AG09309 (cell line): Measurements from ENCODE around the gene LIN52.
A peak's percentile ranks its signal among the peaks of the same experiment; 100 is the strongest.

ENCODE experiments used
- DNase-seq: peaks from one replicate; pipeline ENCODE4 v3.0.0-alpha.2; 2010; ENCODE audit warnings: low read depth
- H3K4me3 ChIP-seq: 2 replicates; pipeline ENCODE4 v1.5.1; 2011; ENCODE audit warnings: mild to moderate bottlenecking, low read depth, low read length, moderate library complexity; ENCODE audit not compliant: control insufficient read depth
- CTCF ChIP-seq: IDR thresholded peaks from 2 replicates; pipeline ENCODE4 v1.5.1; 2011; ENCODE audit warnings: mild to moderate bottlenecking, low read depth, low read length, inconsistent platforms; ENCODE audit not compliant: insufficient read depth, control insufficient read depth; ENCODE audit errors: missing control alignments

LIN52 gene

GRCh38 chr14:74084277-74085046, at the start of gene LIN52, which contains the start of gene ALDH6A1:
Gene LIN52 (plus strand): TSS chr14:74084956. CDS start chr14:74084975, 19 bp downstream.
Gene ALDH6A1 (minus strand): TSS chr14:74084453. CDS start chr14:74084394, 59 bp downstream.
- no peak for TF ChIP-seq CTCF
- DNase-seq, result peak; percentile 100
- peak within 1 kb of the TSS; percentile 83 for H3K4me3 ChIP-seq

GRCh38 chr14:74035556-74035955, 49.2 kb upstream of the LIN52 start:
- TF ChIP-seq CTCF, result no peak
- DNase-seq, result no peak
- H3K4me3 ChIP-seq, result no peak overlapping the region

GRCh38 chr14:74038020-74038859, 46.5 kb upstream of the LIN52 start:
- DNase-seq, result no peak
- peak; percentile 50 for TF ChIP-seq CTCF
- no peak overlapping the region for H3K4me3 ChIP-seq

- DNase-seq, result no peak
- no peak overlapping the region for H3K4me3 ChIP-seq
- TF ChIP-seq CTCF, result no peak
Measured at GRCh38 chr14:74042296-74042695, 42.5 kb upstream of the LIN52 start.

- no peak for TF ChIP-seq CTCF
- no peak overlapping the region for H3K4me3 ChIP-seq
- no peak for DNase-seq
Measured at GRCh38 chr14:74045522-74045921, 39.2 kb upstream of the LIN52 start.

GRCh38 chr14:74048281-74048680, 36.5 kb upstream of the LIN52 start:
- no peak for TF ChIP-seq CTCF
- no peak overlapping the region for H3K4me3 ChIP-seq
- no peak for DNase-seq
